Epithelial cell of proximal tubule (primary cell): Measurements from ENCODE around the gene PRND. TPM values are rescaled to one million over a fixed set of nuclear protein-coding genes. Genes with fewer than 3 reads are reported as not detected.
"Not testable (repeated sequence)": the region's sequence is repeated elsewhere in the genome, so short reads cannot be mapped to it uniquely, and the experiment has no call there.

Experiments
- DNase-seq: peaks from one replicate; pipeline ENCODE4 v3.0.0-alpha.2; 2011; ENCODE audit warnings: low read depth
- H3K4me3 ChIP-seq: 2 replicates; pipeline ENCODE4 v1.5.1; 2011; ENCODE audit warnings: low read depth, mild to moderate bottlenecking, low read length
- CTCF ChIP-seq: conservative IDR thresholded peaks from 2 replicates; pipeline ENCODE4 v1.5.1; 2012; ENCODE audit warnings: low read depth, mild to moderate bottlenecking, low read length
- total RNA-seq: library from RNA; depleted of rRNA; stranded (reverse); fragments of >200 nt; gene quantifications from 2 replicates; pipeline ENCODE4 v1.2.3, GENCODE V29; 2015

The PRND gene
- total RNA-seq, 1 donor from 2014 or later: not detected

DNA sequence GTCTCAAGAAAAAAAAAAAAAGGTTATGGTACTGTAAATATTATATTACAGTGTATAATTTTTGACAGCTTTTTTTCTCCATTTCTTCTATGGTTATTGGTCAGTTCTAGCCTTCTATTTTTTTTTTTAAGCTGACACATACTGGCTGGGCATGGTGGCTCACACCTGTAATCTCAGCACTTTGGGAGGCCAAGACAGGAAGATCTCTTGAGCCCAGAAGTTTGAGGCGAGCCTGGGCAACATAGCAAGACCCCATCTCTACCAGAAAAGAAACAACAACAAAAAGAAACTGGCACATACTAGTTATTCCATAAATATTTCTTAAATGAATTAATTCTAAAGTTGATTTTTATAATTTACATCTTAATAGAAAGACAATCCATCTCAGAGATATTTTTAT lies 27.6 kb upstream of the PRND start:
- H3K4me3 ChIP-seq: no peak overlapping the region
- TF ChIP-seq CTCF: no peak
- DNase-seq: no peak

- no peak overlapping the region for H3K4me3 ChIP-seq
- DNase-seq: no peak
- TF ChIP-seq CTCF: no peak
Observed at GRCh38 chr20:4697189-4697830, 24.4 kb upstream of the PRND start.

DNA sequence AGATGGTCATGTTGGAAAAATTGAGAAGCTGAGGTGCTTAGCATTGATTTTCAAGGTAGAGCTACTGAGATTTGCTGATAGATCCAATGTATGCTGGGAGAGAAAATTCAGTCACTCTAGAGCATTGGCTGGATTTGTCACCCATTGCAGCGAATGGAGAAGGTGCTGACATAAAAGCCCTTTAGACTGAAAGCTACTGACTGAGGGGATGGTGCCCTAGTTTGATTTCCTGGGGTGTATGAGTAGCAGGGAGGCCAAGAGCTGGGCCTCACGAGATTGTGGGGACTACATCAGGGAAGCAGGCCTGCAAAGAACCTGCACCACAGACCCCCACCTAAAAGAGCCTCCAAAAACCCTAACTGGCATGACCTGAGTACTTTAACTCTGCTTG lies 23.9 kb upstream of the PRND start:
- H3K4me3 ChIP-seq: no peak overlapping the region
- no peak for TF ChIP-seq CTCF
- no peak for DNase-seq

GRCh38 chr20:4699216-4699615 lies 22.5 kb upstream of the PRND start:
- DNase-seq: no peak
- no peak overlapping the region for H3K4me3 ChIP-seq
- TF ChIP-seq CTCF: no peak

DNA sequence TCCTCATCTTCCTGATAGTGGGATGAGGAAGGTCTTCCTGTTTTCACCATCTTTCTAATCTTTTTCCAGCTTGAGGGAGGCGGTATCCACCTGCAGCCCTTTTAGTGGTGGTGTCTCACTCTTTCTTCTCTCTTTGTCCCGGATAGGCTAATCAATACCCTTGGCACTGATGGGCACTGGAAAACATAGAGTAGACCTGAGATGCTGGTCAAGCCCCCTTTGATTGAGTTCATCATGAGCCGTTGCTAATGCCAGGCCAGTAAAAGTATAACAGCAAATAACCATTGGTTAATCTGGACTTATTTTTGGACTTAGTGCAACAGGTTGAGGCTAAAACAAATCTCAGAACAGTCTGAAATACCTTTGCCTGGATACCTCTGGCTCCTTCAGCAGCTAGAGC lies 21.8 kb upstream of the PRND start:
- H3K4me3 ChIP-seq: no peak overlapping the region
- DNase-seq: no peak
- no peak for TF ChIP-seq CTCF

GRCh38 chr20:4702562-4703280 lies 19.0 kb upstream of the PRND start:
- TF ChIP-seq CTCF: no peak
- no peak for DNase-seq
- no peak overlapping the region for H3K4me3 ChIP-seq

GRCh38 chr20:4703281-4703676 lies 18.4 kb upstream of the PRND start:
- no peak overlapping the region for H3K4me3 ChIP-seq
- TF ChIP-seq CTCF: no peak
- DNase-seq: no peak

DNA sequence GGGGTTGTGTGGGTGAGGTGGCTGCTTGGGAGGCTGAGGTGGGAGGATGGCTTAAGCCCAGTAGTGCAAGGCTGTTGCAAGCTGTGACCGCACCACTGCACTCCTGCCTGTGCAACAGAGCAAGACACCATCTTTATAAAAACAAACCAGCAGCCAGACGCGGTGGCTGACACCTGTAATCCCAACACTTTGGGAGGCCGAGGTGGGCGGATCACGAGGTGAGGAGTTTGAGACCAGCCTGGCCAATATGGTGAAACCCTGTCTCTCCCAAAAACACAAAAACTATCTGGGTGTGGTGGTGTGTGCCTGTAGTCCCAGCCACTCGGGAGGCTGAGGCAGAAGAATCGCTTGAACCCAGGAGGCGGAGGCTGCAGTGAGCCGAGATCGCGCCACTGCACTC lies 14.8 kb upstream of the PRND start:
- DNase-seq, H3K4me3 ChIP-seq: not testable (repeated sequence)
